RKO (cell line): ENCODE data around the gene TGFBR3L.
"Not testable (repeated sequence)": the region's sequence is repeated elsewhere in the genome, so short reads cannot be mapped to it uniquely, and the experiment has no call there.

Experiments
- DNase-seq: peaks from one replicate; pipeline ENCODE4 v3.0.0-alpha.2; 2016; ENCODE audit warnings: low spot score

The TGFBR3L gene

GRCh38 chr19:7928334-7928706 is 13.7 kb downstream of the TGFBR3L start:
- no peak for DNase-seq

- peak; percentile 41 for DNase-seq
Measured at GRCh38 chr19:7928741-7929701, 14.4 kb downstream of the TGFBR3L start.

GRCh38 chr19:7930030-7930429 is 15.4 kb downstream of the TGFBR3L start:
- not testable (repeated sequence) for DNase-seq

DNA sequence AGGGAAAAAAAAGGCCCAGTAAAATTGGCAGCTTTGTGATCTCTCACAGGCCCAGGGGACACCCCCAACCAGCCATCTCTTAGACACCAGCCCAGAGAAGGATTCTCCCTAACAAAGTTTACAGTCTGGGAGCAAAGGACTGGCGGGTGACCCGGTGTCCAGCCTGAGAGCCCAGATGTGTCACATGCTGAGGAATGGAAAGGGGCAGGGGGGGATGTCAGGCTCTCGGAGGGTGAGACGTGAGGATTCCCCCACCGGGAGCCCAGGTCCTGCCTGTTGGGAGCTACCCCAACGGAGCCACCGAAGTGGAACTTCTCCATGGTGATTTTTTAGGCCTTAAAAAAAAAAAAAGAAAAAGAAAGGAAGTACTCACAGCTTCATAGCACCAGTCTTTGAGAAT is 16.1 kb downstream of the TGFBR3L start:
- DNase-seq, result no peak

GRCh38 chr19:7931221-7932061 is 16.8 kb downstream of the TGFBR3L start:
- no peak for DNase-seq

DNA sequence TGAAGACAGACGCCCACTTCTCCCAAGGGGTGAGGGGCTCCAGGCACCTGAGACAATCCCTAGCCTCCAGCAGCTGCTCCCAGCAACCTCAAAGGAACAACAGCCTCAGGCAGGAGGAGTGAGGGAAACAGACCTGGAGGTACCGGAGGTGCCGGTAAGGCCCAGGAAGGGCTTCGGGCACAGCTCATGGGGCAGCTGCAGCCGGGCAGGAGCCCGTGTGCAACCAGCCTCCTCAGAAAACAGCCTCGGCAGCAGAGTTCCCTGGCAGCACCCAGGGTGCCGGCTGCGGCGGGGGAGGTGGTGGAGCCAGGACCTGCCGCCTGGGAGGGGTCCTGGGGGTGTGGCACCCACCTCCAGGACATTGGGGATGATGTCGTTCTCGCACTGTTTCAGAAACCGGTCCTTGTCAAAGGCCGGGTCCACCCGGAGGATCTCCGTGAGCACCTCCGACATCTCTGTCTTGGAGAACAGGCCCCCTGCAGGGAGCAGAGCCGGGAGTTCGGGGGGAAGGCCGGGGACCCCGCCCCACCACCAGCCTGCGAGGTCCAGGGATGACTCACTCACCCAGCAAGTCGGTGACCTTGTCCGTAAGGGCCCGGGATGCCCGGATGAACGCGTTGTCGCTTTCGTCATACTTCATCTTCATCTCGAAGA is 17.8 kb downstream of the TGFBR3L start:
- DNase-seq, result no peak

DNA sequence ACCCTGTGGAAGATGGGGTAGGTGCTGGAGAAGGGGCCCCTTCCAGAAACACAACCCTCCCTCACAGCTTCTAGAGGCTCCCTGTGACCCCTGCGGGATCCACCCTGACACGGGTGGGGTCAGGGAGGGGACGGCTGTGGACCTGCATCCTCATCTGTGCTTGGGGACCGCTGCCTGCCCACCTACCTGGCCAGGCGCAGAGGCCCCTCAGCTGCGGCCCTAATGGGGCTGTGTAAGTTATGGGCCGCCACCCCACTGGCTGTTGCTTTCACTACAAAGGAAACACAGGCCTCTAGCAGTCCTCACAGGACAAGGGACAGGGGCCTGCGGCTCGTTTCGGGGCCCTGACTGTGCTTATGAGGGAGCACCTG is 18.3 kb downstream of the TGFBR3L start:
- no peak for DNase-seq

DNA sequence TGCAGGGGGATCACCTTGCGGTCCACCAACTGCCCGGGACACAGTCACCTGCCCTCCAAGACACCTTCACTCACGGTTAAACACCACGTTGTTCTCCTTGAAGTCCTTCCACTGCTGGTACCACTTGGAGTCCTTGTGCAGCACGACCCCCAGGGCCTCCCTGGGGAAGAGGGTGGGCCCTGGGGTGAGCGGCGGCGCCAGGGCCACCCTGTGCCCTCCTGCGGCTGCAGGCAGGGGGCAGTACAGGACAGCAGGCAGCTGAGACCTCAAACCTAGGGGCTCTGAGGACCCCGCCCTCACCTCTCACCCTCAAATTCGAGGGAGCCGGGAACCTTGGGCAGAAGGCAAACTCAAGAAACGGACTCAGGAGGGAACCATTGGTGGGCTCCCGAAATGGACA is 18.8 kb downstream of the TGFBR3L start:
- no peak for DNase-seq

DNA sequence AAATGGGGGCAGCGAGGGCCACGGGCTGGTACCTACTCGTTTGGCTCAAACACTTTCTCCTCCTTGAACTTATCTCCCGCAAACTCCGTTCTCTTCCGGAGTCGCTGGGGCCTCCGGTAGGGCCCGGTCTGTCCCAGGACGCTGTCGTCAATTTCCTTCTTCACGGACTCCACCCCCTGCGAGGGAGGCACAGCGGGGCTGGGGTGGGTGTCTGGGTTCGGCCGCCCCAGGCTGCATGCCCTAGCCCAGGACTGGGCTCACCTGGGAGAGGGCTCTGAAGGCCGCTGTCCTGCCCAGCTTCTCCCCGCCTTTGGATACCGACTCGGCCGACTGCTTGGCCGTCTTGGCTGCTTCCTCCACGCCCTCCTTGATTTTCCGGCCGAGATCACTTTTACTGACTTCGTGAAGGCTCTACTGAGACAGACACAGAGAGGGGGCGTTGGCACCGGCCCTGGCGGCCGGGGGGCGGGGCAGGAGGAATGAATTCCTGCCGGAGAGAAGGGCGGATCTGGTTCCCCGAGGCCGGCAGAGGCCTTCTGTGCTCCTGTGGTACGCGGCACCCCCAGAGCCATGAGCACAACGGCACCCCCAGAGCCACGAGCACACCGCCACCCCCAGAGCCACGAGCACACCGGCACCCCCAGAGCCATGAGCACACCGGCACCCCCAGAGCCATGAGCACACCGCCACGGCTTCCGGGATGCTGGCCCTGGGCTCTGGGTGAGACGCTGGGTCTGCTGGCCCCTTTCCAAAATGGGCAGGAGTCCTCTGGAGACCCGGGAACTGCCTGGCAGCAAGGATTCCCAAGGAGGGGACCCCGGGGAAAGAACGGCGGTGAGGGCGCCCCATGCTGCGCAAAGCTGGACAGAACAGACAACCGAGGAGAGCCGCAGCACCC is 19.4 kb downstream of the TGFBR3L start:
- DNase-seq, result no peak

DNA sequence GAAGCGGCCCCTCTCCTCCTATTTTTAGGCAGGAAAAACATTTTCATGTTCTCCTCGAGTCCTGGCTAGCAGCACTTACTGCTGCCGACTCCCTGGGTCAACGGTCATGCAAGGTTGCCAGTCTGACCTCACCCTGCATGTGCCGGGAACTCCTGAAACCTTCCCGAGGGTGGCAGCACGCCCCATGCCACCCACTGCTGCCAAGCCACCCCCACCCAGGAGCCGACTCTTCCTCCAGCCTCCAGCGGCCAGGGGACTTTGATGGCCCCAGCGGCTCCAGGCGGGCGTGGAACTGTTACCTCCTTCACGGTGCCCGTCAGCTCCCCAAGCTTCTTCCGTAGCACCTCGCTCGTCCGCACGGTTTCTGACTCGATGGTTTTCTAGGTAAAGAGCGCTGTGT is 20.1 kb downstream of the TGFBR3L start:
- DNase-seq, result no peak

DNA sequence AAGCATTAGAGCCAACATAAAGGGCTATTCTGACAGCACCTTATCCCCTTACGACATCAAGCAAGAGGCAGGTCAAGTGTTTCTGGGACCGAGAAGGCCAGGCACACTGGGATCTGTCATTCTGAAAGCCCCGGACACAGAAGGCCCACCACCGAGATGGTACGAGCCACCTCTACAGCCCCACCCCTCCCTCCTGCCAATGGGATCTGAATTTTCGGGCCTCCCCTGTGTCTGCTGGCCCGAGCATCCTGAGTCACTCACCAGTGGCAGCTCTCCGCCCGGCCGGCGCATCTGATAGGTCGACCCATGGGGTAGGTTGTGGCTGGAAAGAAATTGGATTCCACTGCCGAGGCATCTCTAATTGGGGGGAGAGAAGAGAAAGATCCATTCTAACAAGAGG is 26.2 kb downstream of the TGFBR3L start:
- no peak for DNase-seq

DNA sequence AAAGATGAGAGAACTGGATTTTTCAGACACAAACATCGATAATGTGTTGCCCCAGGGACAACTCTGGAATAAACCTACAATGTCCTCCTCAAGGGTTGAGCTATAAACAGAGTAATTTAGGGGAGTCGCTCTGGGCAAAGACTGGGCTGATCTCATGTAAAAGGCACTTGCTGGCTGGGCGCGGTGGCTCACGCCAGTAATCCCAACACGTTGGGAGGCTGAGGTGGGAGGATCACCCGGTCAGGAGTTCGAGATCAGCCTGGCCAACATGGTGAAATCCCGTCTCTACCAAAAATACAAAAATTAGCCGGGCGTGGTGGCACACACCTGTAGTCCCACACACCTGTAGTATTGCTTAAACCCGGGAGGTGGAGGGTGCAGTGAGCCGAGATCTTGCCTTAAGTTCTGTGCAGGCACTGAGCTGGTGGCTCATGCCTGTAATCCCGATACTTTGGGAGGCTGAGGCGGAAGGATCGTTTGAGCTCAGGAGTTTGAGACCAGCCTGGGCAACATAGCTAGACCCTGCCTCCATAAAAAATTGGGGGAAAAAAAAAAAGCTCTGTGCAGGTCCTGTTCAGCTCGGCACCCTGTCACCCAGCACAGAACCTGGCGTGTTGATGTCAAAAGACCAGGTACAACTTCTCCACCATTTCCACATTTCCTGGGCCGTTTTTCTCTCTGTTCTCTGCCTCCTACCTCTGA is 27.4 kb downstream of the TGFBR3L start:
- DNase-seq, result no peak

DNA sequence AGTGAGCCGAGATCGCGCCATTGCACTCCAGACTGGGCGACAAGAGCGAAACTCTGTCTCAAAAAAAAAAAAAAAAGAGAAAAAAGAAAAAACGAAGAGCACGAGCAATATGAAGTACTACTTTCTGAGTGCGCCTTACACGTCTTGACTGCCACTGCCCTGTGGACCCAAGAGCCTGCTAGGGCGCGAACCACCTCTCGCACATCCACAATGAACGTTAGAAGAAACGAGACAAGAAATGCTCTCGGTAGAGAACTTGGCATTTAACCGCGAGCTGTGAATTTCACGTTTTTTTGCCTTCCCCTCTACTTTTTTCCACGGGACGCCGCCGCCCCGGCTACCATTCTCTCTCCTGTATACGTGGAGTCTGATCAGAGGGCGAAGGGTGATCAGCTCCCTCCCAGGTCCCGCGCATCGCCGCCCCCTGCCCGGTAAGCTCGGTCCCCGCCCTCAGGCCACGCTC is 28.4 kb downstream of the TGFBR3L start:
- DNase-seq, result no peak

DNA sequence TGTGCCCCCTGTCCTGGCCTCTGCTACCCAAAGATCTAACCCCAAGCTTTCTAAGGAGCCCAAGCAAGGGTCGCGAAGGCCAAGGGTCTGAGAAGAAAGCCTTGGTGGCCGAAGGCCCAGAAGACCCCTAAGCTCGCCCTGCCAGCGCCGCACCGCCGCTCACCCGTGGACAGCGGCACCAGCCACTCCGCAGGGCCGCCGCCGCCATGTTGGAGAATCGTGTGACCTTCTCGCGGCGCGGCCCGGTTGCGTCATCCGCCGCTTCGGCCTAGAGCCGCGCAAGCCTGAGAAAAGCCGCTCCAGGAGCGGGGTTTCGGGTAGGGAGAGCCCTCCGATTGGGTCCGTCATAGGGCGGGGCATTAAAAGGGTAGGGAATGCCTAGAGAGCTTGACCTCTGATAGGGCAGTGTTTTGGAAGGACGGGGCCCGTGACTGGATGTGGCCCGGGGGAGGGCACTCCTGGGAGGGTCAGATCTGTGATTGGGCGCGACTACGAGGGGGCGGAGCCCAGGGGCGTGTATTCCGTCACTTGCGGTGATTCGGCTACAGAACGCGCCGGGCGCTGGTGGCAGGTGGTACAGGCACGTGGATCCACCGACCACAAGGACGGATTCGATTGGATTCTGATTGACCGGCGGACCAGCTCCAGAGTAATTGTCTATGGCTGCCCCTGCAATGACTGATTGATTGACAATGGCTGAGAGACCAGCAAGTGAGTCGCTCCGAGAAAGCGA is 29.0 kb downstream of the TGFBR3L start, which contains the start of gene TIMM44:
Gene TIMM44 (minus strand): TSS at position 223 of the 733 bp plus-strand sequence. CDS start 15 bp downstream, at position 208.
- DNase-seq, result peak; percentile 99

DNA sequence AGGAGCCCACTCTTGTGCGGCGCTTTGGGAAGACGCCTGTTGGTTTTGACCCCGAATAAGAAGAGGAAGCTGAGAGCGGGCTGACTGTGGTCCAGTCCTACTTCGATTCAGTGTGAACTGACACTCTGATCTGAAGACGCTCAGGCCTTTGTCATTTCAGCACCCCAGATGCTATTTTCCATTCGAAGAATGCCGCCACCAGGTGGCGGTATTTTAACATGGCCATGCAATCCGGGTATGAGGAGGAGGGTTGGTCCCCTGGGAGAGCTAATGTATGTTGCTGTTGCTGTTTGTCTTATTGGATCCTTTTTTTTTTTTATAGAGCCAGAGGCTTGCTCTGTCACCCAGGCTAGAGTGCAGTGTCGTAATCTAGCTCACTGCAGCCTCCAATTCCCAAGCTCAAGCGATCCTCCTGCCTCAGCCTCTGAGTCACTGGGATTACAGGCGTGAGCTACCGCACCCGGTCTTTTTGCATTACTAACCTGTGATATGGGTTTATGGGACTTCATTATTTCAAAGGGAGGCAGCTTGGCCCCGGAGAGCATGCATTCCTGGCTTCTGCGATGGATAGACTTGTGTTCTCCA is 29.6 kb downstream of the TGFBR3L start:
- DNase-seq, result peak; percentile 89

DNA sequence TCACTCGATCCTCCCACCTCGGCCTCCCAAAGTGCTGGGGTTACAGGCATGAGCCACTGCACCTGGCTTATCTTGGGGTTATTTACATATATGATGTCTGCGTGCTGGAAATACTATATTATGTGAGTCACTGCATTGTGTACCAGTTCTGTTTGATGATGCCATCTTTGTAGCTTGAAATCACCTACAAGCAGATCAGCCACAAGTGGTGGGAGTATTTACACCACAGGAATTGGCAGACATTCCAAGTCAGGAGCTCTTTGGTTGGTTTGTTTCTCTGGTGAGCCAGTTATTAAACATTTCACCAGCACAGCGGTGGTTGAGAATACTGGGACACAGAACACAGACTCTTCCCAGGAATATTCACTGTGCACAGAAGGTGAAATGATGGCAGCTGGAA is 33.3 kb downstream of the TGFBR3L start:
- DNase-seq, result peak; percentile 37

DNA sequence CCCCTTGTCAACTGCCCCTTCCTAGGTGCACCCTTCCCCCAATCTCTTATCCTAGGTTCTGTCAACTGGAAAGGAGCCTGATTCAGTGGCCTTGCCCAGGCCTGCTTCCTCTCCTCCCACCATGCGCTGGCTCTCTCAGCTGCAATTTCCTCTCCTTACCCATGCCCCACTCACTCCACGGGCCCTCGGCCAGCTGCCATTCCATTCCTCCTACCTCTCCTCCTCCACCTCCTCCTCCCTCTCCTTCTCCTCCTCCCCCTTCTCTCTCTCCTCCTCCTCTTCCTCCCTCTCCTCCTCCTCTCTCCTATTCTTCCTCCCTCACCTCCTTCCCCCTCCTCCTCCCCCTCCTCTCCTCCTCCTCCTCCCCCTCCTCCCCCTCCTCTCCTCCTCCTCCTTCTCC is 38.4 kb downstream of the TGFBR3L start:
- DNase-seq, result no peak

- DNase-seq, result no peak
Measured at GRCh38 chr19:7953576-7953975, 38.9 kb downstream of the TGFBR3L start.

GRCh38 chr19:7955696-7956095 is 41.1 kb downstream of the TGFBR3L start:
- DNase-seq, result no peak

DNA sequence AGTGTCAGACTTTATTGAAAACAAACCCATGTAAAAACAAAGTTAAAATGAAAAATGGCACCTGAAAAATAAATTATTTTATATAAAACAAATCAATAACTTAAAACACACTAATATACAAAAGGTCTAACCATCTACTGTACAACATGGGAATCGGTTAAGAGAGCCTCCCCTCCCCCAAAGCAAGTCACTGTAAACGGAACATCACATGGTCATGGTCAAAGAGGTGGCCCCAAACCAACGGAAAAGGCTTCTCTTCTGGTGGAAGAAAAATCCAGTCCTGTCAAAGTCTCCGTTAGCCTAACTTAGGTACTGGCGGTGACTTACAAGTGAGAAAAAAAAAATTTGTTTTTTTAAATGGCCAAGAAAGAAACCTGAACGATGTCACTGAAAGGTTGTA is 44.6 kb downstream of the TGFBR3L start:
- DNase-seq, result no peak
